Type B pancreatic cell (in vitro differentiated cells): Measurements from ENCODE around the gene HECA. TPM values are rescaled to one million over a fixed set of nuclear protein-coding genes. Genes with fewer than 3 reads are reported as not detected.

Experiments
- DNase-seq: peaks from one replicate; pipeline ENCODE4 v3.0.0; 2021; ENCODE audit warnings: mixed read lengths; ENCODE audit not compliant: unreplicated experiment; ENCODE audit errors: extremely low spot score
- H3K27ac Mint-ChIP-seq: 2 replicates; pipeline ENCODE4 v1.8.0; 2021; ENCODE audit warnings: mild to moderate bottlenecking, mixed read lengths
- H3K27me3 Mint-ChIP-seq: 2 replicates; pipeline ENCODE4 v1.8.0; 2021; ENCODE audit warnings: mixed read lengths
- H3K36me3 Mint-ChIP-seq: 2 replicates; pipeline ENCODE4 v1.8.0; 2021; ENCODE audit warnings: mixed read lengths
- H3K4me1 Mint-ChIP-seq: one replicate; pipeline ENCODE4 v1.8.0; 2021; ENCODE audit warnings: mixed read lengths; ENCODE audit not compliant: unreplicated experiment
- H3K4me3 Mint-ChIP-seq: 2 replicates; pipeline ENCODE4 v1.8.0; 2021; ENCODE audit warnings: mild to moderate bottlenecking, mixed read lengths
- H3K9me3 Mint-ChIP-seq: 2 replicates; pipeline ENCODE4 v1.8.0; 2021; ENCODE audit warnings: mixed read lengths
- CTCF ChIP-seq: fragments of 200-600 bp; sonication (generic); conservative IDR thresholded peaks from 2 replicates; pipeline ENCODE4 v1.5.0; 2021; ENCODE audit warnings: antibody characterized with exemption, mild to moderate bottlenecking
- total RNA-seq: library from RNA; stranded (reverse); gene quantifications from 2 replicates; pipeline ENCODE4 v1.2.1, GENCODE V29; 2021; ENCODE audit warnings: low replicate concordance

Gene HECA
- total RNA-seq, 1 donor from 2014 or later = 17.8 TPM

- H3K4me1 Mint-ChIP-seq = peaks cover 23% of the 10 kb centered on the region
- DNase-seq = no peak
- H3K27me3 Mint-ChIP-seq = no peaks in the 10 kb centered on the region
- H3K4me3 Mint-ChIP-seq = no peak overlapping the region
- no peak overlapping the region for H3K27ac Mint-ChIP-seq
- H3K9me3 Mint-ChIP-seq = no peaks in the 10 kb centered on the region
- H3K36me3 Mint-ChIP-seq = peaks cover 31% of the 10 kb centered on the region
- no peak for TF ChIP-seq CTCF
Measured at GRCh38 chr6:139164001-139164400, 29.1 kb downstream of the HECA start.

DNA sequence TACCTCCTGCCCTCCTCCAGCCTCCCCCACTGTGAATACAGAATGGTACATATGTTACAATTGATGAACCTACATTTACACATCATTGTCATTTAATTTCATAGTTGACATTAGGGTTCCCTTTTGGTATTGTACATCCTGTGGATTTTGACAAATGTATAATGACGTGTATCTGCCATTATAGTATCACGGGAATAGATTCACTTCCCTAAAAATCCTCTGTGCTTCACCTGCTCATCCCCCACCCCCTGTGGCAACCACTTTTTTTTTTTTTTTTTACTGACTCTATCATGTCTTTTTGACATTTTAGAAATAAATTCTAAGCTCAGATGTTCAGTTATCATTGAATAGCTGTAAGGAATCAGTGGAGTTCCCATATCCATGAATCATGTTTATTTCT, 30.4 kb downstream of the HECA start:
- no peak overlapping the region for H3K27ac Mint-ChIP-seq

GRCh38 chr6:139166238-139166955, 31.5 kb downstream of the HECA start:
- no peak for DNase-seq
- Mint-ChIP-seq H3K27me3 (no peaks in the 10 kb centered on the region), H3K9me3 (no peaks in the 10 kb centered on the region), H3K36me3 (peaks cover 48% of the 10 kb centered on the region), H3K4me3 (no peak overlapping the region), H3K27ac (no peak overlapping the region), H3K4me1 (peaks cover 17% of the 10 kb centered on the region)
- TF ChIP-seq CTCF = no peak

More for the DNA sequence above, 30.4 kb downstream of the HECA start:
- DNase-seq = no peak
- Mint-ChIP-seq H3K4me1 (peaks cover 23% of the 10 kb centered on the region), H3K27me3 (no peaks in the 10 kb centered on the region), H3K9me3 (no peaks in the 10 kb centered on the region), H3K4me3 (no peak overlapping the region), H3K36me3 (peaks cover 38% of the 10 kb centered on the region)
- TF ChIP-seq CTCF = no peak

DNA sequence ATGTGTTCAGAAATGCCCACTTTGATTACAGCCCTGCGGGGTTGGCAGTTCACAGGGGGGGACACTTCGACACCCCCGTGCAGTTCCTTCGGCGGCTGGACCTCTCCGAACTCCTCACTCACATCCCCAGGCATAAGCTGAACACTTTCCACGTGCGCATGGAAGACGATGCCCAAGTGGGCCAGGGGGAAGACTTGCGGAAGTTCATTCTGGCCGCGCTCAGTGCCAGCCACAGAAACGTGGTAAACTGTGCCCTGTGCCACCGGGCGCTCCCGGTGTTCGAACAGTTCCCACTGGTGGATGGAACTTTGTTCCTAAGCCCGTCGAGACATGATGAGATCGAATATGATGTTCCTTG, 32.1 kb downstream of the HECA start:
- no peak for TF ChIP-seq CTCF
- Mint-ChIP-seq H3K36me3 (peaks cover 48% of the 10 kb centered on the region), H3K4me1 (peaks cover 12% of the 10 kb centered on the region), H3K9me3 (no peaks in the 10 kb centered on the region), H3K27ac (no peak overlapping the region), H3K27me3 (no peaks in the 10 kb centered on the region), H3K4me3 (no peak overlapping the region)
- DNase-seq = no peak

DNA sequence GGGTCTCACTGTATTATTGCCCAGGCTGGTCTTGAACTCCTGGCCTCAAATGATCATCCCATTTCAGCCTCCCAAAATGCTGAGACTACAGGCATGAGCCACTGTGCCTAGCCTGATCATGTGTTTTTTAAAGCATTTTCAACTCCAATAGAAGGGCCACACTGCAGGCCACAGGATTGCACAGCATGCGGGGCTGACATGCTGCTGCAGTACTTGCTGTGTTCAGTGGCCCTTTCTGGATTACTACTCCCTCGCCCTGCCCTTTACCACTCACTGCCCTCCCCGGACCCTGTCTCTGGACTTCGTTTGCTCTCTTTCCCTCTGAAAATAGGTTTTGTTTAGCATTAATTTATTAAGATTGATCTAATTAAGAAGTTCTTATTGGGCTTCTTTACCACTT, 37.3 kb downstream of the HECA start:
- Mint-ChIP-seq H3K4me1 (no peaks in the 10 kb centered on the region), H3K36me3 (peaks cover 47% of the 10 kb centered on the region), H3K4me3 (no peak overlapping the region), H3K27me3 (no peaks in the 10 kb centered on the region), H3K9me3 (no peaks in the 10 kb centered on the region), H3K27ac (no peak overlapping the region)
- DNase-seq = no peak
- no peak for TF ChIP-seq CTCF

DNA sequence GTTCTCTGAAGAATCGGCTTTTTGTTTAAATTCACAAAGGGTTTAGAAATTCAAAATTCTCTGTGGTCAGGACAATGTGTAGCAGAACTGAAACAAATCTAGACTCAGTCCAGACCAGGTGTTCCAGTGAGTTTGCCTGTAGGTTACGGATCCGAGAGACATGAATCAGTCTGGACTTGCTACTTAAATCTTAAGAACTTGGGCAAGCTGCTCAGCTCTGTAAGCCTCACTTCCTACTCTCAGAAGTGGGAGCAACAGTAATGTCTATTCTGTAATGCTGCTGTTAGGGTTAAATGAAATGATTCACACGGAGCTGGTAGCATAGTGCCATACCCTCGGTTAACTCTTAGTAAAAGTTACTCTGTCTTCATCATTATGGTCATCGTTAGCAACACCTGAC, 37.7 kb downstream of the HECA start:
- Mint-ChIP-seq H3K36me3 (peaks cover 47% of the 10 kb centered on the region), H3K27ac (no peak overlapping the region), H3K27me3 (no peaks in the 10 kb centered on the region), H3K9me3 (no peaks in the 10 kb centered on the region), H3K4me3 (no peak overlapping the region), H3K4me1 (no peaks in the 10 kb centered on the region)
- DNase-seq = no peak
- no peak for TF ChIP-seq CTCF
